ENCODE data around the gene MAP6. TPM values are rescaled to one million over a fixed set of nuclear protein-coding genes. Genes with fewer than 3 reads are reported as not detected.

Gene MAP6
- total and polyA plus RNA-seq, 10 of the 15 experiments (the other 5 are each of a cell fraction or from before 2014, with no cell fraction given), result 0.06 to 0.19 (median 0.11) TPM; not detected in 5

DNA sequence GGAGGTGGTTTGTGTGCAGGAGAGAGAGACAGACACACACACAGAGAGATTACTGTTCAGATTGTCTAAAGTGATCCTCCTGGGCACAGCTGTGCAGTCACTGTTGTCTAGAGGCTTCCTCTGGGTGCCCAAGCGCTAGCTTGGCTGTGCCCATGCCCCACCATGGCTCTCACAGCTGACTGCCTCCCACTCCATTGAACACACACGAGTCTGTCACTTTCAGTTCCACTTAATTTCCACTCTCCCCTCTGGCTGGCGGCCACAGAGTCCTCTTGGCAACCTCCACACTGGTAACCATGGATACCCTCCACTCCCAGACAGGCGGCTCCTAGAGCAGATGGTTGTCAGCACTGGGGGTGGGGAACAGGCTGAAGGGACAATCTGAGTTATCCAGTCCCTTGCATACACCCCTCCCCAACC lies 29.1 kb downstream of the MAP6 start (continued):
- TF ChIP-seq EGR1 (IDR thresholded peaks at IDR 0.05; ENCODE audit: borderline replicate concordance in 1 of 2, low read depth in 2 of 2, low read length in 2 of 2), result no peak
- TF ChIP-seq, protein P1, sequence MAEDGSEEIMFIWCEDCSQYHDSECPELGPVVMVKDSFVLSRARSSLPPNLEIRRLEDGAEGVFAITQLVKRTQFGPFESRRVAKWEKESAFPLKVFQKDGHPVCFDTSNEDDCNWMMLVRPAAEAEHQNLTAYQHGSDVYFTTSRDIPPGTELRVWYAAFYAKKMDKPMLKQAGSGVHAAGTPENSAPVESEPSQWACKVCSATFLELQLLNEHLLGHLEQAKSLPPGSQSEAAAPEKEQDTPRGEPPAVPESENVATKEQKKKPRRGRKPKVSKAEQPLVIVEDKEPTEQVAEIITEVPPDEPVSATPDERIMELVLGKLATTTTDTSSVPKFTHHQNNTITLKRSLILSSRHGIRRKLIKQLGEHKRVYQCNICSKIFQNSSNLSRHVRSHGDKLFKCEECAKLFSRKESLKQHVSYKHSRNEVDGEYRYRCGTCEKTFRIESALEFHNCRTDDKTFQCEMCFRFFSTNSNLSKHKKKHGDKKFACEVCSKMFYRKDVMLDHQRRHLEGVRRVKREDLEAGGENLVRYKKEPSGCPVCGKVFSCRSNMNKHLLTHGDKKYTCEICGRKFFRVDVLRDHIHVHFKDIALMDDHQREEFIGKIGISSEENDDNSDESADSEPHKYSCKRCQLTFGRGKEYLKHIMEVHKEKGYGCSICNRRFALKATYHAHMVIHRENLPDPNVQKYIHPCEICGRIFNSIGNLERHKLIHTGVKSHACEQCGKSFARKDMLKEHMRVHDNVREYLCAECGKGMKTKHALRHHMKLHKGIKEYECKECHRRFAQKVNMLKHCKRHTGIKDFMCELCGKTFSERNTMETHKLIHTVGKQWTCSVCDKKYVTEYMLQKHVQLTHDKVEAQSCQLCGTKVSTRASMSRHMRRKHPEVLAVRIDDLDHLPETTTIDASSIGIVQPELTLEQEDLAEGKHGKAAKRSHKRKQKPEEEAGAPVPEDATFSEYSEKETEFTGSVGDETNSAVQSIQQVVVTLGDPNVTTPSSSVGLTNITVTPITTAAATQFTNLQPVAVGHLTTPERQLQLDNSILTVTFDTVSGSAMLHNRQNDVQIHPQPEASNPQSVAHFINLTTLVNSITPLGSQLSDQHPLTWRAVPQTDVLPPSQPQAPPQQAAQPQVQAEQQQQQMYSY (CRISPR knock-in tag; IDR thresholded peaks at IDR 0.05), result no peak
- peak; percentile 16 to 67; a peak in 2 of 4 replicates for TF ChIP-seq BHLHE40 (IDR thresholded peaks at IDR 0.05; ENCODE audit: borderline replicate concordance in 1 of 2, low read depth in 2 of 2, low read length in 1 of 2)
- TF ChIP-seq, protein P2, sequence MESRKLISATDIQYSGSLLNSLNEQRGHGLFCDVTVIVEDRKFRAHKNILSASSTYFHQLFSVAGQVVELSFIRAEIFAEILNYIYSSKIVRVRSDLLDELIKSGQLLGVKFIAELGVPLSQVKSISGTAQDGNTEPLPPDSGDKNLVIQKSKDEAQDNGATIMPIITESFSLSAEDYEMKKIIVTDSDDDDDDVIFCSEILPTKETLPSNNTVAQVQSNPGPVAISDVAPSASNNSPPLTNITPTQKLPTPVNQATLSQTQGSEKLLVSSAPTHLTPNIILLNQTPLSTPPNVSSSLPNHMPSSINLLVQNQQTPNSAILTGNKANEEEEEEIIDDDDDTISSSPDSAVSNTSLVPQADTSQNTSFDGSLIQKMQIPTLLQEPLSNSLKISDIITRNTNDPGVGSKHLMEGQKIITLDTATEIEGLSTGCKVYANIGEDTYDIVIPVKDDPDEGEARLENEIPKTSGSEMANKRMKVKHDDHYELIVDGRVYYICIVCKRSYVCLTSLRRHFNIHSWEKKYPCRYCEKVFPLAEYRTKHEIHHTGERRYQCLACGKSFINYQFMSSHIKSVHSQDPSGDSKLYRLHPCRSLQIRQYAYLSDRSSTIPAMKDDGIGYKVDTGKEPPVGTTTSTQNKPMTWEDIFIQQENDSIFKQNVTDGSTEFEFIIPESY (IDR thresholded peaks at IDR 0.05), result no peak
- TF ChIP-seq CHD2 (IDR thresholded peaks at IDR 0.05; ENCODE audit: borderline replicate concordance, low read depth, low read length), result no peak
- no peak for TF ChIP-seq RBBP5 (conservative IDR thresholded peaks at IDR 0.05)
- TF ChIP-seq IKZF2 (IDR thresholded peaks at IDR 0.05), result peak; percentile 43 to 46; a peak in 1 of 4 replicates
- TF ChIP-seq, protein P3, sequence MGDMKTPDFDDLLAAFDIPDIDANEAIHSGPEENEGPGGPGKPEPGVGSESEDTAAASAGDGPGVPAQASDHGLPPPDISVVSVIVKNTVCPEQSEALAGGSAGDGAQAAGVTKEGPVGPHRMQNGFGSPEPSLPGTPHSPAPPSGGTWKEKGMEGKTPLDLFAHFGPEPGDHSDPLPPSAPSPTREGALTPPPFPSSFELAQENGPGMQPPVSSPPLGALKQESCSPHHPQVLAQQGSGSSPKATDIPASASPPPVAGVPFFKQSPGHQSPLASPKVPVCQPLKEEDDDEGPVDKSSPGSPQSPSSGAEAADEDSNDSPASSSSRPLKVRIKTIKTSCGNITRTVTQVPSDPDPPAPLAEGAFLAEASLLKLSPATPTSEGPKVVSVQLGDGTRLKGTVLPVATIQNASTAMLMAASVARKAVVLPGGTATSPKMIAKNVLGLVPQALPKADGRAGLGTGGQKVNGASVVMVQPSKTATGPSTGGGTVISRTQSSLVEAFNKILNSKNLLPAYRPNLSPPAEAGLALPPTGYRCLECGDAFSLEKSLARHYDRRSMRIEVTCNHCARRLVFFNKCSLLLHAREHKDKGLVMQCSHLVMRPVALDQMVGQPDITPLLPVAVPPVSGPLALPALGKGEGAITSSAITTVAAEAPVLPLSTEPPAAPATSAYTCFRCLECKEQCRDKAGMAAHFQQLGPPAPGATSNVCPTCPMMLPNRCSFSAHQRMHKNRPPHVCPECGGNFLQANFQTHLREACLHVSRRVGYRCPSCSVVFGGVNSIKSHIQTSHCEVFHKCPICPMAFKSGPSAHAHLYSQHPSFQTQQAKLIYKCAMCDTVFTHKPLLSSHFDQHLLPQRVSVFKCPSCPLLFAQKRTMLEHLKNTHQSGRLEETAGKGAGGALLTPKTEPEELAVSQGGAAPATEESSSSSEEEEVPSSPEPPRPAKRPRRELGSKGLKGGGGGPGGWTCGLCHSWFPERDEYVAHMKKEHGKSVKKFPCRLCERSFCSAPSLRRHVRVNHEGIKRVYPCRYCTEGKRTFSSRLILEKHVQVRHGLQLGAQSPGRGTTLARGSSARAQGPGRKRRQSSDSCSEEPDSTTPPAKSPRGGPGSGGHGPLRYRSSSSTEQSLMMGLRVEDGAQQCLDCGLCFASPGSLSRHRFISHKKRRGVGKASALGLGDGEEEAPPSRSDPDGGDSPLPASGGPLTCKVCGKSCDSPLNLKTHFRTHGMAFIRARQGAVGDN (IDR thresholded peaks at IDR 0.05), result no peak
- TF ChIP-seq ZNF622 (IDR thresholded peaks at IDR 0.05), result no peak
- TF ChIP-seq FOXM1 (IDR thresholded peaks at IDR 0.05; ENCODE audit: low read depth, low read length), result no peak
- no peak for TF ChIP-seq JUNB (IDR thresholded peaks at IDR 0.05)
- TF ChIP-seq PAX5 (IDR thresholded peaks at IDR 0.05; ENCODE audit: borderline replicate concordance, low read depth, low read length), result peak; percentile 31; the same call in 1 of the 2 replicates

Measured in GM12878 (cell line).